GM12878 (cell line): ENCODE results near the gene ATP2B1. TPM values are rescaled to one million over a fixed set of nuclear protein-coding genes. Genes with fewer than 3 reads are reported as not detected.

Experiments
- ATAC-seq: fragments of 200-7000 bp; cut with Tn5 transposase; 3 replicates; pipeline ENCODE4 v1.9.1; 2020; ENCODE audit warnings: mild to moderate bottlenecking, moderate library complexity
- BruUV-seq: library from RNA; stranded (reverse); fragments of 400-500 nt; replicated peaks from 2 replicates; lab custom pipeline; 2021; lab: Mats Ljungman, UMichigan
- CTCF ChIA-PET: fragments of 300-600 bp; sonication (Branson Sonifier 250); formaldehyde crosslinking; extraction: SDS; loops from one replicate; lab custom pipeline; 2021; ENCODE audit warnings: inconsistent platforms; lab: Yijun Ruan, JAX
- POLR2A ChIA-PET: fragments of 350-600 bp; formaldehyde crosslinking; extraction: SDS; loops from one replicate; lab custom pipeline; 2021; ENCODE audit warnings: inconsistent platforms; lab: Charles Lee
- RAD21 ChIA-PET: fragments of 300-600 bp; sonication (Branson Sonifier 250); formaldehyde crosslinking; loops from one replicate; lab custom pipeline; 2023; ENCODE audit warnings: antibody characterized with exemption; ENCODE audit not compliant: unreplicated experiment; lab: Charles Lee
- SMC1A ChIA-PET: fragments of 300-600 bp; sonication (Branson Sonifier 250); formaldehyde crosslinking; loops from one replicate; lab custom pipeline; 2023; ENCODE audit not compliant: unreplicated experiment, uncharacterized antibody; lab: Charles Lee
- DNase-seq: peaks from one replicate; pipeline ENCODE4 v3.0.0-alpha.2; 2011; ENCODE audit warnings: low read depth, low spot score
- FAIRE-seq: peaks from 3 replicates; lab custom pipeline; 2011; peaks lifted over from hg19 to GRCh38; lab: Jason Lieb, UNC
- H2AFZ ChIP-seq: 2 replicates; pipeline ENCODE4 v1.6.0; 2011; ENCODE audit warnings: low read depth, low read length, control low read depth; ENCODE audit not compliant: control insufficient read depth
- H3K27ac ChIP-seq: 2 replicates; pipeline ENCODE4 v1.5.1; 2011; ENCODE audit warnings: control low read depth; ENCODE audit not compliant: control insufficient read depth, insufficient read depth
- H3K27me3 ChIP-seq, 2 experiments: replicated peaks in 1 of 2; 2 replicates each; pipeline versions ENCODE4 v1.6.0 to v1.6.1; 2011; ENCODE audit warnings: low read length in 1 of 2; ENCODE audit not compliant: control insufficient read depth in 2 of 2, insufficient read depth in 2 of 2
- H3K36me3 ChIP-seq, 2 experiments: 2 replicates each; pipeline ENCODE4 v1.5.1; 2011; ENCODE audit warnings: low read length in 1 of 2; ENCODE audit not compliant: control insufficient read depth in 2 of 2, insufficient read depth in 2 of 2
- H3K4me1 ChIP-seq: 2 replicates; pipeline ENCODE4 v1.6.1; 2011; ENCODE audit warnings: mild to moderate bottlenecking, low read length, moderate library complexity, mixed read lengths; ENCODE audit not compliant: control insufficient read depth, insufficient read depth
- H3K4me2 ChIP-seq: 2 replicates; pipeline ENCODE4 v1.6.0; 2011; ENCODE audit warnings: control low read depth; ENCODE audit not compliant: control insufficient read depth, insufficient read depth
- H3K4me3 ChIP-seq: fragments of 200-600 bp; sonication (generic); 2 replicates; pipeline ENCODE4 v1.5.1; 2016
- H3K79me2 ChIP-seq: 2 replicates; pipeline ENCODE4 v1.6.0; 2011; ENCODE audit warnings: low read length; ENCODE audit not compliant: control insufficient read depth, insufficient read depth
- H3K9ac ChIP-seq: 2 replicates; pipeline ENCODE4 v1.8.0; 2011; ENCODE audit warnings: low read length, control low read depth, mixed read lengths; ENCODE audit not compliant: control insufficient read depth, insufficient read depth
- H3K9me3 ChIP-seq: replicated peaks from 3 replicates; pipeline ENCODE4 v1.5.1; 2011; ENCODE audit warnings: mild to moderate bottlenecking, low read length; ENCODE audit not compliant: control insufficient read depth, insufficient read depth
- H4K20me1 ChIP-seq: 2 replicates; pipeline ENCODE4 v1.6.0; 2011; ENCODE audit not compliant: control insufficient read depth, insufficient read depth
- CBX3 ChIP-seq: fragments of 200-600 bp; sonication (generic); IDR thresholded peaks from 2 replicates; pipeline ENCODE4 v1.6.1; 2016; ENCODE audit warnings: low read depth, borderline replicate concordance
- CHD1 ChIP-seq: IDR thresholded peaks from 2 replicates; pipeline ENCODE4 v1.6.1; 2012; ENCODE audit warnings: low read depth, low read length, improper control_type of control experiment
- KLF5 ChIP-seq: fragments of 450-650 bp; IDR thresholded peaks from 2 replicates; pipeline ENCODE4 v1.6.1; 2014; ENCODE audit warnings: mild to moderate bottlenecking; ENCODE audit not compliant: partially characterized antibody
- MTA3 ChIP-seq: IDR thresholded peaks from 2 replicates; pipeline ENCODE4 v1.6.1; 2012; ENCODE audit warnings: low read length, inconsistent platforms, borderline replicate concordance
- MXI1 ChIP-seq: fragments of 150-350 bp; IDR thresholded peaks from 2 replicates; pipeline ENCODE4 v1.6.1; 2011; ENCODE audit warnings: low read depth, mild to moderate bottlenecking, inconsistent platforms, low read length, improper control_type of control experiment
- NR2C2 ChIP-seq: IDR thresholded peaks from 2 replicates; pipeline ENCODE4 v1.6.1; 2011; ENCODE audit warnings: borderline replicate concordance, low read depth; ENCODE audit not compliant: control insufficient read depth, insufficient read length
- PBX3 ChIP-seq: IDR thresholded peaks from 2 replicates; pipeline ENCODE4 v1.6.1; 2011; ENCODE audit warnings: mild to moderate bottlenecking, low read depth, low read length, moderate library complexity; ENCODE audit not compliant: insufficient replicate concordance
- RBBP5 ChIP-seq: fragments of 200-600 bp; sonication (generic); conservative IDR thresholded peaks from 2 replicates; pipeline ENCODE4 v1.6.1; 2016
- SMARCA5 ChIP-seq: fragments of 450-650 bp; IDR thresholded peaks from 2 replicates; pipeline ENCODE4 v1.6.1; 2017; ENCODE audit warnings: mild to moderate bottlenecking
- SPI1 ChIP-seq: IDR thresholded peaks from 2 replicates; pipeline ENCODE4 v1.6.1; 2011; ENCODE audit warnings: low read depth, mild to moderate bottlenecking, low read length, moderate library complexity, borderline replicate concordance; ENCODE audit not compliant: insufficient read depth
- SREBF1 ChIP-seq: IDR thresholded peaks from 2 replicates; pipeline ENCODE4 v1.6.1; 2012; ENCODE audit warnings: mild to moderate bottlenecking, low read length
- TARDBP ChIP-seq: IDR thresholded peaks from 2 replicates; pipeline ENCODE4 v1.6.1; 2016; ENCODE audit warnings: borderline replicate concordance
- TCF7 ChIP-seq: IDR thresholded peaks from 2 replicates; pipeline ENCODE4 v1.6.1; 2014; ENCODE audit warnings: antibody characterized with exemption, borderline replicate concordance
- USF1 ChIP-seq: IDR thresholded peaks from 2 replicates; pipeline ENCODE4 v1.6.1; 2011; ENCODE audit warnings: borderline replicate concordance, low read depth, mild to moderate bottlenecking, moderate library complexity, mixed read lengths, low read length; ENCODE audit not compliant: insufficient read depth; ENCODE audit errors: extremely low read length
- WGBS: methylation state at CpG from one replicate; pipeline ENCODE4 v1.1.6; 2016; ENCODE audit warnings: low lambda C conversion rate; ENCODE audit not compliant: insufficient replicate concordance, insufficient coverage; ENCODE audit errors: missing lambda C conversion rate; 5-methylcytosine and 5-hydroxymethylcytosine counted together
- in situ Hi-C: fragments of 300-500 bp; cut with MboI; formaldehyde crosslinking; loops from 9 replicates; pipeline ENCODE4 v1.14.3; 2018; ENCODE audit warnings: mixed read lengths
- intact Hi-C: fragments of 100-400 bp; cut with micrococcal nuclease; formaldehyde crosslinking; loops from one replicate; pipeline ENCODE4 v1.14.2; 2022; ENCODE audit not compliant: unreplicated experiment
- polyA plus RNA-seq, 11 experiments: library from polyadenylated mRNA; depleted of rRNA in 4 of 11; unstranded in 6 of 11; stranded (reverse) in 5 of 11; fragments of >200 nt; fragmentation: Nextera tagmentation in 4 of 11; fragmentation: Illumina TruSeq in 1 of 11; extraction: Ambion mirVana in 4 of 11; extraction: Trizol in 1 of 11; gene quantifications; 1 replicate in 1 of 11; 2 replicates in 10 of 11; pipeline versions ENCODE4 v1.2.1 to v1.2.3, GENCODE V29; 2011 to 2016; ENCODE audit warnings: inconsistent platforms in 2 of 11, missing spikeins in 2 of 11, low read depth in 1 of 11
- total RNA-seq, 4 experiments: library from RNA; depleted of rRNA in 3 of 4; stranded (reverse); fragments of >200 nt in 3 of 4; fragmentation: Illumina TruSeq in 1 of 4; extraction: Trizol in 1 of 4; gene quantifications; 2 replicates each; pipeline versions ENCODE4 v1.2.1 to v1.2.3, GENCODE V29; 2013 to 2021

Gene ATP2B1
- total and polyA plus RNA-seq, 10 of the 15 experiments (the other 5 are each of a cell fraction or from before 2014, with no cell fraction given), result 15.9 to 67.8 (median 48.5) TPM

DNA sequence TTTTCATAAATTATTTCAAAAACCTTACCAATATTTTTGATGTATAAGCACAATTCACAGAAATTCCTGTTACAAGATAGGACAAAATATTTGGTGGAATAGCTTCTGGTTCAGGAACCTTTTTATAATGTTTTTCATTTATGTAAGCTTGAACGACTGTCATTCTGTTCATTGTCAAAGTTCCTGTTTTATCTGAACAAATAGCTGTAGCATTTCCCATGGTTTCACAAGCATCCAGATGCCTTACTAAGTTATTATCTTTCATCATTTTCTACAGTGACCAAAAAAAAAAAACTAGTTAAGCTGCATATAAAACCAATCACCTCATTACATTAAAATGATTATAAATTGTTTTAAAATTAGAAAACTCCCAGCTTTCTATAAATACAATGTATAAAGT lies 87.1 kb downstream of the ATP2B1 start:
- no peak overlapping the region for H2AFZ ChIP-seq
- in situ Hi-C loops, result no loop called here
- H3K36me3 ChIP-seq, result peaks cover 2 to 15% of the 10 kb centered on the region in 2 experiments
- ATAC-seq (no peak), FAIRE-seq (no peak), DNase-seq (no peak)
- no peaks in the 10 kb centered on the region for H3K27me3 ChIP-seq
- H3K9ac ChIP-seq, result no peak overlapping the region
- H3K27ac ChIP-seq, result no peak overlapping the region
- no peak overlapping the region for H3K4me3 ChIP-seq
- SMC1A ChIA-PET, result interaction anchor here (0.6 to 2.1 kb wide), 14 partner anchors 12 to 633 kb away, joined by 3 to 16 read pairs (median 4); no protein-coding TSS in a partner anchor
- no peaks in the 10 kb centered on the region for H3K79me2 ChIP-seq
- POLR2A ChIA-PET, result interaction anchor here (1.1 kb wide), 1 partner anchor 165 kb away, joined by 3 read pairs; no protein-coding TSS in a partner anchor
- CTCF ChIA-PET, result interaction anchor here (0.6 to 1.9 kb wide), 7 partner anchors 9 to 284 kb away, joined by 3 to 5 read pairs (median 3); no protein-coding TSS in a partner anchor
- TF ChIP-seq KLF5 (no peak), SPI1 (no peak), MXI1 (no peak), NR2C2 (no peak), RBBP5 (no peak), TARDBP (no peak), CBX3 (no peak), USF1 (no peak), TCF7 (no peak), SREBF1 (no peak), PBX3 (no peak), CHD1 (no peak), SMARCA5 (no peak), MTA3 (no peak)
- WGBS, result 100% methylated on average over 1 of the region's 1 CpG
- intact Hi-C loops, result loop anchor here (5.0 kb wide), 1 partner anchor 81 kb away; no protein-coding TSS in a partner anchor
- RAD21 ChIA-PET, result interaction anchor here (1.4 to 2.3 kb wide), 3 partner anchors 11 to 77 kb away, joined by 3 to 6 read pairs (median 3); no protein-coding TSS in a partner anchor
- BruUV-seq, result no TSS peak
- H3K9me3 ChIP-seq, result no peaks in the 10 kb centered on the region
- no peaks in the 10 kb centered on the region for H3K4me1 ChIP-seq
- H3K4me2 ChIP-seq, result no peak overlapping the region
- H4K20me1 ChIP-seq, result no peaks in the 10 kb centered on the region
